ENCODE results near the gene ATL3.
"Not testable (repeated sequence)": the region's sequence is repeated elsewhere in the genome, so short reads cannot be mapped to it uniquely, and the experiment has no call there.

Gene ATL3

DNA sequence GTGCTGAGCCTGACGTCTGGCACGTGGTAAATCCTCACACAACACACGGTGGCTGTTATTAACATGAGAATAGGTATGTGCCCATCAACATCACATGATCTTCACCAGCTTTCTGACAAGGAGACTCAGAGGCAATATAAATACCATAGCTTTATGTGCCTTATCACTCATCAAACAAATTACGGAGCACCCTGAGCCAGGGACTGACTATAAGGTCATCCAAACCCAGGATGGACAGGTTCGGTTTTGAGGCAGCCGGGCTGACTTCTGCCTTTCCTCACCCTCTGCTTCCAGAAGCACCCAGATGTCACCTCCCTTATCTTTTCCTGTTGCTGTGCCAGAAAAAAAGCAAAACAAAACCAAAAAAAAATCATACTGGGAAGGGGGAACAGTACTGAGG, 51.2 kb downstream of the ATL3 start:
- no peak for DNase-seq (ENCODE audit: low spot score)

DNA sequence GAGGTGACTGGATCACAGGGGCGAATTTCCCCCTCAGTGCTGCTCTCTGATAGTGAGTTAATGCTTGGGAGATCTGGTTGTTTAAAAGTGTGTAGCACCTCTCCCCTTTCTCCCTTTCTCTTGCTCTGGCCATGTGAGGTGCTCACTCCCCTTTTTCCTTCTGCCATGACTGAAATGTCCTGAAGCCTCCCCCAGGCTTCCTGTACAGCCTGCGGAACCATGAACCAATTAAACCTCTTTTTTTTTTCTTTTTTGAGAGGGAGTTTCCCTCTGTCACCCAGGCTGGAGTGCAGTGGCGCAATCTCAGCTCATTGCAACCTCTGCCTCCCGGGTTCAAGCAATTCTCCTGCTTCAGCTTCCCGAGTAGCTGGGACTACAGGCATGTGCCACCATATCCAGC, 53.5 kb downstream of the ATL3 start:
- DNase-seq (ENCODE audit: low spot score), result not testable (repeated sequence)

DNA sequence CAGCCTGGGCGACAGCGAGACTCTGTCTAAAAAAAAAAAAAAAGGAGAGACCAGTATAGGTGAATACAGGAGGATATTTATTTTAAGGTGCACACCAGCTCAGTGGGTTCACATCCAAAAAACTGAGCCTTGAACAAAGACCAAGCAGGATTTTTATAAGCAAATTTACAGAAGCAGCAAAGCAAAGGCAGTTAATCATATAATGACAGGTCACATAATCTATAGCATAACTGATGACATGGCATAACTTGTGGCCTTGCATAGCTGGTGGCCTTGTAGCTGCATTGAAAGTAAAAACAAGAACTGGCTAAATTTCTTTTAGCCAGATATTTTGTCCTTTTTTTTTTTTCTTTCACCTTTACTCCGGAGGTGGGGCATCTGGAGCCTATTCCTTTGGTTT, 54.2 kb downstream of the ATL3 start:
- DNase-seq (ENCODE audit: low spot score), result no peak

- DNase-seq (ENCODE audit: low spot score), result peak; percentile 73
These were observed 57.0 kb downstream of the ATL3 start, which contains the start of gene PLAAT3 for GRCh38 chr11:63614136-63614671. Gene PLAAT3, minus strand, starts transcription at chr11:63614433. Its CDS starts 419 bp downstream, at chr11:63614014.

- peak; percentile 46 for DNase-seq (ENCODE audit: low spot score)
These were observed 57.5 kb downstream of the ATL3 start for GRCh38 chr11:63613517-63614135.

GRCh38 chr11:63612181-63612580, 59.0 kb downstream of the ATL3 start:
- no peak for DNase-seq (ENCODE audit: low spot score)

- no peak for DNase-seq (ENCODE audit: low spot score)
These were observed 59.8 kb downstream of the ATL3 start for GRCh38 chr11:63611395-63611747.

DNA sequence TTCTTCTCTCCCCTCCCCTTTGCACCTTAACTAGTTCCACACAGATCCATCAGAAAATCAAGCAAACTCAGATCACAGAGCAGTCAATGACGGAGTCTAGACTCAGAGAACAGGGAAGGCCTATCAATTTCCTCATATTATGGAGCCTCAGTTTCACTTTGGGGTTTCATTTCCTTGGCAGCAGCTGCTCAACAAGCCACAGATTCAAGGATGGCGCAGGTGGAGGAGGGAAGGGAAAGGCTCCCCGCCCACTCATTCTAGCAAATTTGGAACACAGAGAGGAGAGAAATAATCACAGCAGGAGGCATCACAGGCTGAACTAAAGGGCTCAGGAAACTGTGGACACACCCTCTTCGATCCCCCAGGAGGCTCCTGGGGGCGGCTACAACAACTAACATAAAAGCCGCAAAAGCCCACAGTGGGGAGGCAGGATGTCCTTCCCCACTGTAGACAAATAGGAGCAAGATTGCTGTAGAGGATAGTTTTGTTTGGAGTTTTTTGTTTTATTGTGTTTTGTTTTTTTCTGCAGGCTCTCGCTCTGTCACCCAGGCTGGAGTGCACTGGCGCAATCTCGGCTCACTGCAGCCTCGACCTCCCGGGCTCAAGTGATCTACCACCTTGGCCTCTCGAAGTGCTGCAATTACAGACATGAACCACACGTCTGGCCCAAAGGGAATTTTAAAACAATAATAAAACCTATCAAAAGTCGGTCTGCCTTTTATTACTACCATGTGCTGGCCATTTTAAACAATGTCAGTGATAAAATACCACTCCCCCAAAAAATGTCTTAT, 60.4 kb downstream of the ATL3 start:
- DNase-seq (ENCODE audit: low spot score), result no peak

GRCh38 chr11:63609971-63610580, 61.1 kb downstream of the ATL3 start:
- no peak for DNase-seq (ENCODE audit: low spot score)

DNA sequence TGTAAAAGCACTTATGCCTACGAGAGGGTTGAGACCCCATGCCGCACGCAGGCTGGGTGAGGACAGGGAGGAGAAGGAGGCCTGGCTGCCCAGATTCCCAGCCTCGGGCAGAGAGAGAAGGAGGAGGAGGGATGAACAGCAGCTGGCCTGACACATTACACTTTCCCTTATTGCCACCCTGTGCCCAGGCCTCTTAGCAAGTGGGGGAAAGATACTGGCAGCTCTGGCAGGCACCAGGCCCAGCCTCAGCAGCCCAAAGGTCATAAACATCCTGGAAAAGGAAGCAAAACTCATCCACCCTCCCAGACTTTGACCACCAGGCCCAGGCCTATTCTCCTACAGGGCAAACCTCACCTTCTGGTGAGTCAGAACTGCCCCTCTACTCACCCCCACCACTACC, 61.6 kb downstream of the ATL3 start:
- no peak for DNase-seq (ENCODE audit: low spot score)

GRCh38 chr11:63608353-63609345, 62.5 kb downstream of the ATL3 start:
- DNase-seq (ENCODE audit: low spot score), result peak; percentile 36

DNA sequence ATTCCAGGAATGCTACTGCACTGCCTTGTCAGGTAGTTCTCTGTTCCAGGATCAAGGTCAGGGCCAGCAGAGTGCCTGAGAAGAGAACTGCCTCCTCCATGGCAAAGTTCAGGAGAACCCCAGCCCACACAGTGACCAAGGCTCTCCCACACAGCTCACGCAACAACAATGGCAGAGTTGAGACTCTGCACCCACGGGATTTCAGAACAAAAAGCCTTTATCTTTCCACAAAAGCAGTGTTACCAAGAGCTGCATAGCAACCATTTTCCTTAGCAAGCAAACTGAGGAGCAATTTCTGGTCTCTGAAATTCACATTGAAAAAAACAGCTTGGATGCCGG, 68.0 kb downstream of the ATL3 start:
- DNase-seq (ENCODE audit: low spot score), result no peak

GRCh38 chr11:63602290-63603179, 68.6 kb downstream of the ATL3 start:
- DNase-seq (ENCODE audit: low spot score), result peak; percentile 36

GRCh38 chr11:63599211-63600122, 71.7 kb downstream of the ATL3 start:
- peak; percentile 89 for DNase-seq (ENCODE audit: low spot score)

DNA sequence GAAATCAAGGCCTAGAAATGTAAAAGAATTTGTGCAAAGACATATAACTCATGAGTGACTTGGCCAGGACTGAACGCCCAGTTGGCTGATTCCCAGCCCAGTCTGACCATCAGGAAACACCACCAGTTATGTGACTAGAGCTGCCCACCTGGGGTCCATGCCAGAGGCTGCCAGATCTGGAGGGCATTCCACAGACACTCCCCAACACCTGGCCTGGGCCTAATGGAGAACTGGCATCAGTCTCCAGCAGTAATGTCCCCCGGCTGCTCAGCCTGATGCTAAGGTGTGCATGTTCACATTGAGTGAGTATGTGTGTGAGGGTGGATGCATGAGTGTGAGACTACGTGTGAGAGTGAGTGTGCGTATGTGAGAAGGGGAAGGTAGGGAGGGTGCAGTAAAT, 72.6 kb downstream of the ATL3 start:
- no peak for DNase-seq (ENCODE audit: low spot score)

GRCh38 chr11:63595296-63595695, 75.9 kb downstream of the ATL3 start:
- no peak for DNase-seq (ENCODE audit: low spot score)

DNA sequence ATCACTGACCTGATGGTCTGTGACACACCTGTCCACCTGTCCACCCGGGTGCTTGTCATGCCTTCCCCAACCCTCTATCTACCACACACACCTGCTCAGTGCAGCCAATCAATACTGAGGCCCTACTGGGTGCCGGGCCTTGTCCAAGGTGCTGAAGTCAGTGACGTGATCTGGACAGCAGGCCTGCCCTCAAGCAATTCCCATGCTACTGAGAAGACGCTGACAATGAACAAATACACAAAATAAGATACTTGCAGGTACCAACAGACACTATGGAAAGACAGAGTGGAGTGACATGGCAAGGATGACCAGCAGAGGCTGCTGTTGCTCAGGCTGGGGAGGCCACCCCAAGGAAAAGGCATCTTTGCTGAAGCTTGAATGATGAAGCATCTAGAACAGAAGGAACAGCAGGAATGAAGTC, 78.2 kb downstream of the ATL3 start:
- no peak for DNase-seq (ENCODE audit: low spot score)

GRCh38 chr11:63590024-63590788, 81.0 kb downstream of the ATL3 start:
- DNase-seq (ENCODE audit: low spot score), result no peak

GRCh38 chr11:63589000-63589399, 82.2 kb downstream of the ATL3 start:
- DNase-seq (ENCODE audit: low spot score), result no peak
